ENCODE measurements around the gene DSCAML1.

DNA sequence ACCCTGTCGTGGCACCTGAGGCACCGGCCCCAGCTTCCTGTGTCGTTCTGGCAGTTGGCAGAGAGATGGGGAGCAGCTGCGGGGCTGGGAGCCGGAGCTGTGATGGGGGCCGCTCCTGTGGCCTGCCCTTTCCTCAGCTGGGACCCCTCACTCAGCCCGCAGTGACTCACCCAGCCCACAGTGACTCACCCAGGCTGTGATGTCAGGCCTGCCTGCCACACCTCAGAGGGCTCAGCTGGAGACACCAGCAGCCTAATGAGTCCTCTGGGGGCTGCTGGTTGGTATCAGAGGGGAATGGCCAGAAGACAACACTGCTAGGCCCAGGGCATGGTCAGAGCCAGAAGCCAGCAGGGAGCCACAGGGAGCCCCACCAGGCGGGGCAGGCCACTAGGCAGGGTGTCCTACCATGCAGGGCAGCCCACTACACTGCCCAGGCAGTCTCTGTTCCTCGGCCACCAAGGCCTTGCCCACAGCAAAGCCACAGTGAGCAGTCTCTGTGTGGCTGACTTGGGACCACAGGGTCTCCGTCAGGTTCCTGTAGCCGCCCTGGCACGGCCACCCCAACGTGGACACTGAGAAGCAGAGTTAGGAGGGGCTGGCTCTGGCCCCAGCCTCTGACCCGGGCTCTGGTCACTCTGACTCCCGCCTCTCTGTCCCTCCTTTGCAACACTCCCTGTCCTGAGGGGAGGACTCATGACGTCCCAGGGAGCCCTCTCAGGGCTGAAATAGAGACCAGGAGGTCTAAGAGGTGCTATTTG, 31.8 kb upstream of the DSCAML1 start:
- TF ChIP-seq RARB (CRISPR knock-in tag; IDR thresholded peaks at IDR 0.05) (no peak), PATZ1 (CRISPR knock-in tag; IDR thresholded peaks at IDR 0.05; ENCODE audit: borderline replicate concordance) (no peak), PPARA (CRISPR knock-in tag; IDR thresholded peaks at IDR 0.05; ENCODE audit: borderline replicate concordance) (no peak)

All from SK-N-SH treated with all-trans-retinoic acid at 6 μM for 48 hours (cell line).